H1 (cell line): ENCODE results near the gene FRMD5. TPM values are rescaled to one million over a fixed set of nuclear protein-coding genes. Genes with fewer than 3 reads are reported as not detected.

Experiments
- CTCF ChIA-PET: fragments of 300-600 bp; sonication (Branson Sonifier 250); formaldehyde crosslinking; loops from one replicate; lab custom pipeline; 2021; ENCODE audit not compliant: partially characterized antibody; lab: Charles Lee
- POLR2A ChIA-PET: fragments of 300-600 bp; sonication (Branson Sonifier 250); formaldehyde crosslinking; loops from one replicate; lab custom pipeline; 2021; ENCODE audit warnings: inconsistent platforms; ENCODE audit not compliant: partially characterized antibody; lab: Charles Lee
- DNase-seq, 2 experiments: peaks; one replicate each; pipeline versions ENCODE4 v3.0.0 to v3.0.0-alpha.2; 2010 to 2022; ENCODE audit warnings: low spot score in 2 of 2, low read depth in 1 of 2, mixed read lengths in 1 of 2
- FAIRE-seq: peaks from 2 replicates; lab custom pipeline; 2011; peaks lifted over from hg19 to GRCh38; lab: Jason Lieb, UNC
- H2AFZ ChIP-seq: 2 replicates; pipeline ENCODE4 v1.8.1; 2012; ENCODE audit warnings: low read length, inconsistent platforms
- H2AK5ac ChIP-seq: 2 replicates; pipeline ENCODE4 v1.6.1; 2013; ENCODE audit warnings: low read depth, low read length
- H2BK120ac ChIP-seq: replicated peaks from 2 replicates; pipeline ENCODE3; 2013; ENCODE audit warnings: low read depth, low read length, inconsistent platforms
- H2BK12ac ChIP-seq: 2 replicates; pipeline ENCODE4 v1.6.1; 2013; ENCODE audit warnings: low read depth, low read length
- H2BK15ac ChIP-seq: 2 replicates; pipeline ENCODE4 v1.6.1; 2013; ENCODE audit warnings: low read length
- H2BK20ac ChIP-seq: 2 replicates; pipeline ENCODE4 v1.6.1; 2013; ENCODE audit warnings: low read length
- H2BK5ac ChIP-seq: 2 replicates; pipeline ENCODE4 v1.6.1; 2013; ENCODE audit warnings: low read depth, low read length
- H3K14ac ChIP-seq: 2 replicates; pipeline ENCODE4 v1.6.1; 2013; ENCODE audit warnings: inconsistent platforms; ENCODE audit not compliant: insufficient read length
- H3K18ac ChIP-seq: 2 replicates; pipeline ENCODE4 v1.6.1; 2013; ENCODE audit warnings: low read length; ENCODE audit errors: extremely low read depth
- H3K23ac ChIP-seq: 2 replicates; pipeline ENCODE4 v1.6.1; 2013; ENCODE audit warnings: inconsistent platforms; ENCODE audit not compliant: insufficient read length
- H3K23me2 ChIP-seq: 2 replicates; pipeline ENCODE4 v1.6.1; 2013; ENCODE audit warnings: low read depth, low read length
- H3K27ac ChIP-seq: 2 replicates; pipeline ENCODE4 v1.6.1; 2011; ENCODE audit warnings: low read depth, low read length, inconsistent platforms
- H3K27me3 ChIP-seq, 4 experiments: replicated peaks in 1 of 4; 1 replicate in 1 of 4; 2 replicates in 3 of 4; pipeline versions ENCODE4 v1.6.1 to v1.8.1; 2011 to 2013; ENCODE audit warnings: low read length in 3 of 4, mild to moderate bottlenecking in 3 of 4, inconsistent platforms in 2 of 4, mixed read lengths in 2 of 4, moderate library complexity in 1 of 4; ENCODE audit not compliant: control insufficient read depth in 3 of 4, insufficient read depth in 3 of 4; ENCODE audit errors: extremely low read depth in 1 of 4
- H3K36me3 ChIP-seq, 4 experiments: 2 replicates each; pipeline versions ENCODE4 v1.6.1 to v1.8.1; 2011 to 2013; ENCODE audit warnings: mild to moderate bottlenecking in 4 of 4, low read length in 3 of 4, moderate library complexity in 2 of 4, control low read depth in 1 of 4, inconsistent platforms in 1 of 4; ENCODE audit not compliant: insufficient read depth in 4 of 4, control insufficient read depth in 2 of 4
- H3K4ac ChIP-seq: replicated peaks from 2 replicates; pipeline ENCODE3; 2013; ENCODE audit warnings: low read length, low read depth, mixed read lengths, inconsistent platforms; ENCODE audit not compliant: insufficient read length
- H3K4me1 ChIP-seq, 4 experiments: replicated peaks in 1 of 4; 1 replicate in 1 of 4; 2 replicates in 3 of 4; pipeline versions ENCODE4 v1.6.1 to v1.8.1; 2011 to 2013; ENCODE audit warnings: low read length in 3 of 4, inconsistent platforms in 2 of 4, mixed read lengths in 1 of 4; ENCODE audit not compliant: insufficient read depth in 4 of 4, control insufficient read depth in 3 of 4
- H3K4me2 ChIP-seq, 2 experiments: 2 replicates each; pipeline versions ENCODE4 v1.6.1 to v1.8.1; 2011 to 2013; ENCODE audit warnings: low read depth in 2 of 2, low read length in 2 of 2, control low read depth in 1 of 2, inconsistent platforms in 1 of 2, mild to moderate bottlenecking in 1 of 2; ENCODE audit not compliant: insufficient read depth in 1 of 2
- H3K4me3 ChIP-seq, 4 experiments: fragments of 200-600, 300-600 bp in 1 of 4; sonication (generic), shearing (Covaris generic), sonication (Bioruptor Twin) in 1 of 4; 2 replicates each; pipeline versions ENCODE4 v1.5.1 to v1.8.1; 2011 to 2016; ENCODE audit warnings: low read length in 4 of 4, low read depth in 3 of 4, control low read depth in 2 of 4, inconsistent platforms in 2 of 4, mild to moderate bottlenecking in 2 of 4, mixed read lengths in 1 of 4, moderate library complexity in 1 of 4; ENCODE audit not compliant: insufficient read depth in 2 of 4; ENCODE audit errors: extremely low read depth in 1 of 4
- H3K56ac ChIP-seq: replicated peaks from 2 replicates; pipeline ENCODE3; 2013; ENCODE audit warnings: low read depth, mild to moderate bottlenecking, mixed read lengths, low read length, inconsistent platforms; ENCODE audit not compliant: insufficient read length
- H3K79me1 ChIP-seq: 2 replicates; pipeline ENCODE4 v1.6.1; 2013; ENCODE audit warnings: low read depth, low read length, control low read depth
- H3K79me2 ChIP-seq, 2 experiments: 2 replicates each; pipeline versions ENCODE4 v1.6.1 to v1.8.1; 2012 to 2013; ENCODE audit warnings: low read length in 2 of 2, mild to moderate bottlenecking in 2 of 2, inconsistent platforms in 1 of 2; ENCODE audit not compliant: insufficient read depth in 2 of 2, control insufficient read depth in 1 of 2
- H3K9ac ChIP-seq, 4 experiments: replicated peaks in 1 of 4; 1 replicate in 1 of 4; 2 replicates in 3 of 4; pipeline versions ENCODE4 v1.6.1 to v1.8.1; 2011 to 2013; ENCODE audit warnings: low read depth in 3 of 4, low read length in 3 of 4, control low read depth in 2 of 4, mild to moderate bottlenecking in 2 of 4, moderate library complexity in 2 of 4, inconsistent platforms in 1 of 4; ENCODE audit errors: extremely low read depth in 1 of 4
- H3K9me3 ChIP-seq, 2 experiments: 2 replicates each; pipeline versions ENCODE4 v1.6.1 to v1.8.1; 2012 to 2013; ENCODE audit warnings: mild to moderate bottlenecking in 2 of 2, moderate library complexity in 2 of 2, control low read depth in 1 of 2, inconsistent platforms in 1 of 2, low read depth in 1 of 2, low read length in 1 of 2, mixed read lengths in 1 of 2; ENCODE audit not compliant: insufficient read depth in 2 of 2
- H4K20me1 ChIP-seq, 2 experiments: replicated peaks in 1 of 2; 2 replicates each; pipeline versions ENCODE3 to v1.8.1; 2011 to 2013; ENCODE audit warnings: inconsistent platforms in 2 of 2, low read length in 2 of 2, mild to moderate bottlenecking in 1 of 2; ENCODE audit not compliant: insufficient read depth in 2 of 2, control insufficient read depth in 1 of 2
- H4K5ac ChIP-seq: 2 replicates; pipeline ENCODE4 v1.6.1; 2013; ENCODE audit warnings: low read length, low read depth, mixed read lengths, inconsistent platforms; ENCODE audit not compliant: insufficient read length
- H4K8ac ChIP-seq: 2 replicates; pipeline ENCODE4 v1.8.0; 2013; ENCODE audit warnings: mild to moderate bottlenecking, moderate library complexity, low read length, inconsistent platforms; ENCODE audit not compliant: insufficient read depth; ENCODE audit errors: extremely low read depth
- H4K91ac ChIP-seq: replicated peaks from 2 replicates; pipeline ENCODE3; 2013; ENCODE audit warnings: low read length, mixed read lengths, inconsistent platforms; ENCODE audit not compliant: insufficient read length
- CTCF ChIP-seq, 3 experiments: IDR thresholded peaks; 1 replicate in 2 of 3; 2 replicates in 1 of 3; pipeline versions ENCODE4 v1.5.1 to v1.6.1; 2011; ENCODE audit warnings: low read length in 3 of 3, mild to moderate bottlenecking in 3 of 3, inconsistent platforms in 2 of 3, low read depth in 1 of 3, moderate library complexity in 1 of 3; ENCODE audit not compliant: insufficient read depth in 1 of 3; ENCODE audit errors: control extremely low read depth in 1 of 3
- RAD21 ChIP-seq, 2 experiments: IDR thresholded peaks in 1 of 2; conservative IDR thresholded peaks in 1 of 2; 2 replicates each; pipeline ENCODE4 v1.6.1; 2011; ENCODE audit warnings: low read depth in 2 of 2, low read length in 2 of 2, improper control_type of control experiment in 1 of 2, inconsistent platforms in 1 of 2, mild to moderate bottlenecking in 1 of 2, moderate library complexity in 1 of 2
- SIX5 ChIP-seq: IDR thresholded peaks from 2 replicates; pipeline ENCODE4 v1.6.1; 2011; ENCODE audit warnings: mild to moderate bottlenecking, low read depth, low read length
- WGBS, 2 experiments: shearing (Covaris generic) in 1 of 2; methylation state at CpG; one replicate each; pipeline versions ENCODE4 v1.1.6 to v1.1.7; 2013 to 2015; ENCODE audit warnings: low lambda C conversion rate in 2 of 2, mixed read lengths in 2 of 2, inconsistent platforms in 1 of 2, low coverage in 1 of 2, missing lambda C conversion rate in 1 of 2; ENCODE audit not compliant: insufficient replicate concordance in 2 of 2, insufficient coverage in 1 of 2, insufficient read length in 1 of 2; ENCODE audit errors: extremely low coverage in 1 of 2, missing lambda C conversion rate in 1 of 2; 5-methylcytosine and 5-hydroxymethylcytosine counted together
- polyA plus RNA-seq, 7 experiments: library from polyadenylated mRNA; depleted of rRNA in 3 of 7; stranded (reverse) in 5 of 7; unstranded in 2 of 7; fragments of >200 nt in 5 of 7; fragments of 200-250 nt in 2 of 7; gene quantifications; 1 replicate in 5 of 7; 2 replicates in 1 of 7; 4 replicates in 1 of 7; pipeline versions ENCODE4 v1.2.1 to v1.2.3, GENCODE V29; 2011 to 2013; ENCODE audit warnings: missing spikeins in 2 of 7, mixed read lengths in 2 of 7
- total RNA-seq: library from RNA; stranded (reverse); fragmentation: NEBNext Ultra II Directional; extraction: Animal tissue kit (Norgen Biotek cat#: 25700); gene quantifications from 2 replicates; pipeline ENCODE4 v1.2.1, GENCODE V29; 2021

FRMD5 gene
- total and polyA plus RNA-seq, 2 of the 8 experiments (the other 6 are each of a cell fraction or from before 2014, with no cell fraction given), result 10.1 to 12.6 TPM

GRCh38 chr15:43872416-43873020, 322.6 kb downstream of the FRMD5 start:
- Histone ChIP-seq H3K9ac (no peak overlapping the region), H3K56ac (no peak overlapping the region), H2AFZ (no peak overlapping the region), H2BK15ac (no peak overlapping the region), H3K79me2 (no peaks in the 10 kb centered on the region), H2BK12ac (no peak overlapping the region), H2BK5ac (no peak overlapping the region), H3K27me3 (no peaks in the 10 kb centered on the region), H4K8ac (no peak overlapping the region), H3K14ac (no peak overlapping the region), H2BK120ac (no peak overlapping the region), H3K4ac (no peak overlapping the region), H2BK20ac (no peak overlapping the region), H3K27ac (no peak overlapping the region), H4K91ac (no peak overlapping the region), H2AK5ac (no peak overlapping the region), H3K79me1 (no peaks in the 10 kb centered on the region), H3K36me3 (peaks cover 0 to 7% (median 0%) of the 10 kb centered on the region in 4 experiments; a peak in 5 of 8 replicates), H3K4me1 (no peaks in the 10 kb centered on the region), H4K20me1 (peaks cover 0 to 3% of the 10 kb centered on the region in 2 experiments), H3K18ac (no peak overlapping the region), H3K4me2 (no peak overlapping the region), H3K9me3 (no peaks in the 10 kb centered on the region), H3K4me3 (no peak overlapping the region), H4K5ac (no peak overlapping the region), H3K23ac (no peak overlapping the region), H3K23me2 (no peaks in the 10 kb centered on the region)
- CTCF ChIA-PET, result interaction anchor here (0.6 to 4.4 kb wide), 17 partner anchors 9 to 257 kb away, joined by 3 to 30 read pairs (median 4); no protein-coding TSS in a partner anchor
- POLR2A ChIA-PET, result no interaction called here
- WGBS, 2 experiments, result 77% methylated on average over 6 of the region's 6 CpGs; no CpG with 5 or more reads in 1 of the 2 experiments
- TF ChIP-seq SIX5, result no peak
- TF ChIP-seq RAD21 (IDR thresholded peaks at IDR 0.05 in 1 of 2, conservative IDR thresholded peaks at IDR 0.05 in 1 of 2; ENCODE audit: low read depth in 2 of 2, low read length in 2 of 2), result peak; percentile 80 to 86
- TF ChIP-seq CTCF (IDR thresholded peaks at IDR 0.05; ENCODE audit: control extremely low read depth in 1 of 3, insufficient read depth in 1 of 3, low read depth in 1 of 3, low read length in 3 of 3), result peak; percentile 44 to 81 (median 66)
- DNase-seq, result peak; percentile 27 to 60
- peak; percentile 81 for FAIRE-seq
